ENCODE data around the gene SLC2A9. TPM values are rescaled to one million over a fixed set of nuclear protein-coding genes. Genes with fewer than 3 reads are reported as not detected.

SLC2A9 gene
- total RNA-seq, 1 donor from 2014 or later, result 3.1 TPM

DNA sequence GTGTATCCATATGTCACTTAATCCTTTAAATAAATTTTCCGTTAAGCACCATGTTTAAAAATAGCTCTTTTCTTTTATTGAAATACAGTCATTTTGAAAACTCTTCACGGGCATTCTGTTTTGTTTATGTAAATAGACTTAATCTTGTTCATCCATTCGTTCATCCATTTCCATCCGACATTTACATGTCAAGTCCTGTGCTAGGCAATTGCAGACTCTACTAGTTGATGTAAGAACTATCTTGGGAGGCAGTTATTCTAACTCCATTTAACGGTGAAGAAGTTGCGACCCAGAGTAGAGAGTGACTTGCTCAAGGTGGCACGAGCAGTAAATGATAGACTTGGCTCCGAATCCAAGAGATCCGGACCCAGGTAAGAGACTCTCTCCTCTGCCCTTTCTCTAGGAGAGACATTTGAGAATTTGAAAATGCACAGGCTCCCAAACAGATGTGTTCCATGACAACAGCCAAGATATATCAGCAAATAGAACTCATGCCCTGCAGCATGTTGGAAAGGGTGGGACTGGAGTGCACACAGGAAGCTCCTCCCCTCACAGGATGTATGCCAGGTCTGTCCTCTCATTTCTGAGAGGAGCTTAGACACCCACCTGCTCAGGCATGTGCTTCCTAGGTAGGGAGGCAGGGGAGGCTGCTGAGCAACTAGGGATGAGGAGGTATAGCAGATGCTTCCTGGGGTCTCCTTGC lies 175.4 kb downstream of the SLC2A9 start:
- TF ChIP-seq, protein P1, sequence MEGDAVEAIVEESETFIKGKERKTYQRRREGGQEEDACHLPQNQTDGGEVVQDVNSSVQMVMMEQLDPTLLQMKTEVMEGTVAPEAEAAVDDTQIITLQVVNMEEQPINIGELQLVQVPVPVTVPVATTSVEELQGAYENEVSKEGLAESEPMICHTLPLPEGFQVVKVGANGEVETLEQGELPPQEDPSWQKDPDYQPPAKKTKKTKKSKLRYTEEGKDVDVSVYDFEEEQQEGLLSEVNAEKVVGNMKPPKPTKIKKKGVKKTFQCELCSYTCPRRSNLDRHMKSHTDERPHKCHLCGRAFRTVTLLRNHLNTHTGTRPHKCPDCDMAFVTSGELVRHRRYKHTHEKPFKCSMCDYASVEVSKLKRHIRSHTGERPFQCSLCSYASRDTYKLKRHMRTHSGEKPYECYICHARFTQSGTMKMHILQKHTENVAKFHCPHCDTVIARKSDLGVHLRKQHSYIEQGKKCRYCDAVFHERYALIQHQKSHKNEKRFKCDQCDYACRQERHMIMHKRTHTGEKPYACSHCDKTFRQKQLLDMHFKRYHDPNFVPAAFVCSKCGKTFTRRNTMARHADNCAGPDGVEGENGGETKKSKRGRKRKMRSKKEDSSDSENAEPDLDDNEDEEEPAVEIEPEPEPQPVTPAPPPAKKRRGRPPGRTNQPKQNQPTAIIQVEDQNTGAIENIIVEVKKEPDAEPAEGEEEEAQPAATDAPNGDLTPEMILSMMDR (IDR thresholded peaks at IDR 0.05; ENCODE audit: unreplicated experiment), result no peak
- no peak overlapping the region for H3K4me3 Mint-ChIP-seq (ENCODE audit: low read depth)
- no peaks in the 10 kb centered on the region for H3K4me1 Mint-ChIP-seq (ENCODE audit: low read depth)
- H3K27me3 Mint-ChIP-seq, result peaks cover 2% of the 10 kb centered on the region
- DNase-seq (ENCODE audit: low spot score, unreplicated experiment), result no peak
- H3K36me3 Mint-ChIP-seq (ENCODE audit: insufficient read depth), result no peaks in the 10 kb centered on the region
- peaks cover 7% of the 10 kb centered on the region for H3K9me3 Mint-ChIP-seq (ENCODE audit: low read depth)
- H3K27ac Mint-ChIP-seq, result no peak overlapping the region

DNA sequence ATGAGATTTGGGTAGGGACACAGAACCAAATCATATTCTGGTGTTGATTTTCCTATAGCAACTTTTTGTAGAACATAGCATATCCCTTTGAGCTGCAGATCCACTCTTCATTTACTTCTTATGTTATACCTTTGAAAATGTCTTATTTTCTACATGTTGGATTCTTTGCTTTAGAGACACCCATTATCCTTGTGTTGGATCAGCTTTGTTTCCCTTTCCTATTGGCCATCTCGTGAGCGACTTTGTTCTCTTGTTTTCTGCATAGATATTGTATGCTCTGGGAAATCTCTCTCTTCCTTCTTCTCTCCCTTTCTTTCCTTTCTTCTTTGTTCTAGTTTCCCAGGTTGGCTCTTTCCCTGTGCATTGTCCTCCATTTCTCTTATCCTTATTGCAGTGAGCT lies 180.2 kb downstream of the SLC2A9 start:
- H3K4me3 Mint-ChIP-seq (ENCODE audit: low read depth), result no peak overlapping the region
- H3K27me3 Mint-ChIP-seq, result no peaks in the 10 kb centered on the region
- no peak overlapping the region for H3K27ac Mint-ChIP-seq
- H3K36me3 Mint-ChIP-seq (ENCODE audit: insufficient read depth), result no peaks in the 10 kb centered on the region
- no peak for DNase-seq (ENCODE audit: low spot score, unreplicated experiment)
- TF ChIP-seq, protein P1 (IDR thresholded peaks at IDR 0.05; ENCODE audit: unreplicated experiment), result no peak
- H3K9me3 Mint-ChIP-seq (ENCODE audit: low read depth), result peaks cover 25% of the 10 kb centered on the region
- no peaks in the 10 kb centered on the region for H3K4me1 Mint-ChIP-seq (ENCODE audit: low read depth)

DNA sequence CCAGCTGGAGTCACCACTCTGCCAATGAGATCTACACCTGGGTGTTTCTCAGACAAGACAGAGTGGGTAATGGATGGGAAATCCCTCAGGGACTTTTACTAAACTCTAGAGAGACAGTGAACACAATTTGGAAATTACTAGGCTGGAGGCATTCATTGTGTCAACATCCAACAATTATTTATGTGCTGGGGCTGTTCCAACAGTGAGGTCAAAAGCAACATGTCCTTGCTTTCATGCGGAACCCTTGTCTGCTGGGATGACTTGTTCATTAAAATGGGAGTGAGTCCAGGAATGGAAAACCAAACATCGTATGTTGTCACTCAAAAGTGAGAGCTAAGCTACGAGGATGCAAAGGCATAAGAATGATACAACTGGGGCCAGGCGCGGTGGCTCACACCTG lies 185.9 kb downstream of the SLC2A9 start:
- DNase-seq (ENCODE audit: low spot score, unreplicated experiment), result no peak
- no peaks in the 10 kb centered on the region for H3K4me1 Mint-ChIP-seq (ENCODE audit: low read depth)
- H3K27ac Mint-ChIP-seq, result no peak overlapping the region
- TF ChIP-seq, protein P1 (IDR thresholded peaks at IDR 0.05; ENCODE audit: unreplicated experiment), result no peak
- no peak overlapping the region for H3K4me3 Mint-ChIP-seq (ENCODE audit: low read depth)
- peaks cover 2% of the 10 kb centered on the region for H3K27me3 Mint-ChIP-seq
- peaks cover 12% of the 10 kb centered on the region for H3K9me3 Mint-ChIP-seq (ENCODE audit: low read depth)
- H3K36me3 Mint-ChIP-seq (ENCODE audit: insufficient read depth), result no peaks in the 10 kb centered on the region

DNA sequence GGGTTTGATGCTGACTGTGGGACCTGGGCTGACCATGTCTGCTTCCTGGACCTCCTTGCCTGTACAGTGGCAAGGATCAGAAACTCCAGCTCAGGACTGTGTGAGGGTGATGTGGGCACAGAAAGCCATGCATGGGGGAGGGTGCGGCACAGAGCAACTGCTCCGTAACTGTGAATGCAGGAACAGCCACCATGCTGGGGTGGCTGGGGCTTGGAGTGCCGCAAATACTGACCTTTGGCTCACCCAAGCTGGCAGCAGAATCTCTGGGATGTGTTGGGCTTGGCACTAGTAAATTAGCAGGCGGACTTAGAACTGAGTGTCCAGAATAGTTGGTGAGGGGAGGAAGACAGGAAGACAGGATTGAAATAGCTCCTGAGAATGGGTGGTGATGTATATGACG lies 187.9 kb downstream of the SLC2A9 start:
- Mint-ChIP-seq H3K9me3 (ENCODE audit: low read depth) (no peaks in the 10 kb centered on the region), H3K27ac (no peak overlapping the region), H3K27me3 (peaks cover 2% of the 10 kb centered on the region), H3K4me1 (ENCODE audit: low read depth) (no peaks in the 10 kb centered on the region), H3K36me3 (ENCODE audit: insufficient read depth) (no peaks in the 10 kb centered on the region), H3K4me3 (ENCODE audit: low read depth) (no peak overlapping the region)
- no peak for DNase-seq (ENCODE audit: low spot score, unreplicated experiment)
- TF ChIP-seq, protein P1 (IDR thresholded peaks at IDR 0.05; ENCODE audit: unreplicated experiment), result no peak

DNA sequence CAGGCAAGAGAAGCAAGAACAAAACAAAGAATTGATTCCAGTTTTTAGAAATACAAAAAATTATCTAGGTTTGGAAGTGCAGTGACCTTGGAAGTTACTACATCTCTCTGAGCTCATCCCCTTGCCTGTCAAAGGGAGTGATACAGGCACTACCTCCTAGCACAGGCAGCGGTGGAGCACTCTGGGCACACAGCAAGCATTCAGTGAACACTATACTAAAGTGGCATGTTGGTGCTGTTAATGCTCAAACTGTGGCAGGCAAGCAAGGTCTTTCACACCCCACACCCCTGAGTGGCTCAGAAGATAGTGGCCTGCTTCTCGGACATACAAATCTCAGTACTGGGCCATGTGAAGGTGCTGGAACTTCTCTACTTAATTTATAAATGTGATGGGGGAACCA lies 188.7 kb downstream of the SLC2A9 start:
- no peak overlapping the region for H3K27ac Mint-ChIP-seq
- no peaks in the 10 kb centered on the region for H3K9me3 Mint-ChIP-seq (ENCODE audit: low read depth)

More for the DNA sequence above, 188.7 kb downstream of the SLC2A9 start:
- H3K27me3 Mint-ChIP-seq, result peaks cover 2% of the 10 kb centered on the region
- H3K36me3 Mint-ChIP-seq (ENCODE audit: insufficient read depth), result no peaks in the 10 kb centered on the region
- DNase-seq (ENCODE audit: low spot score, unreplicated experiment), result no peak
- H3K4me3 Mint-ChIP-seq (ENCODE audit: low read depth), result no peak overlapping the region
- TF ChIP-seq, protein P1 (IDR thresholded peaks at IDR 0.05; ENCODE audit: unreplicated experiment), result no peak
- H3K4me1 Mint-ChIP-seq (ENCODE audit: low read depth), result no peaks in the 10 kb centered on the region

Measured in progenitor cell of endocrine pancreas (in vitro differentiated cells).